GM23338 (cell line): Measurements from ENCODE around the gene TNFRSF4. TPM values are rescaled to one million over a fixed set of nuclear protein-coding genes. Genes with fewer than 3 reads are reported as not detected.

ENCODE experiments used
- ATAC-seq: fragments of 200-7000 bp; cut with Tn5 transposase; 3 replicates; pipeline ENCODE4 v1.9.1; 2020
- DNase-seq: peaks from one replicate; pipeline ENCODE4 v3.0.0-alpha.2; 2015; ENCODE audit warnings: low spot score
- H2AFZ ChIP-seq: fragments of 200-600 bp; sonication (generic); 2 replicates; pipeline ENCODE4 v1.8.0; 2016; ENCODE audit warnings: antibody characterized with exemption, mild to moderate bottlenecking, moderate library complexity
- H3F3A ChIP-seq: fragments of 200-600 bp; sonication (generic); replicated peaks from 2 replicates; pipeline ENCODE4 v1.8.0; 2017; ENCODE audit warnings: antibody characterized with exemption, mixed run types, low read depth
- H3K27ac ChIP-seq: fragments of 200-600 bp; sonication (generic); 2 replicates; pipeline ENCODE4 v1.6.1; 2016; ENCODE audit warnings: low read depth
- H3K27me3 ChIP-seq: fragments of 200-600 bp; sonication (generic); 2 replicates; pipeline ENCODE4 v1.8.0; 2016; ENCODE audit warnings: mild to moderate bottlenecking, mixed run types, moderate library complexity; ENCODE audit not compliant: insufficient read depth
- H3K36me3 ChIP-seq: fragments of 200-600 bp; sonication (generic); 2 replicates; pipeline ENCODE4 v1.8.0; 2016; ENCODE audit warnings: mild to moderate bottlenecking; ENCODE audit not compliant: insufficient read depth
- H3K4me1 ChIP-seq: fragments of 200-600 bp; sonication (generic); 2 replicates; pipeline ENCODE4 v1.8.0; 2016; ENCODE audit warnings: mild to moderate bottlenecking, moderate library complexity; ENCODE audit not compliant: insufficient read depth
- H3K4me2 ChIP-seq: fragments of 200-600 bp; sonication (generic); 2 replicates; pipeline ENCODE4 v1.7.1; 2017; ENCODE audit warnings: mixed run types
- H3K4me3 ChIP-seq: fragments of 200-600 bp; sonication (generic); 2 replicates; pipeline ENCODE4 v1.6.1; 2016; ENCODE audit warnings: mixed run types
- H3K79me2 ChIP-seq: fragments of 200-600 bp; sonication (generic); replicated peaks from 2 replicates; pipeline ENCODE4 v1.8.0; 2017; ENCODE audit warnings: mild to moderate bottlenecking; ENCODE audit not compliant: insufficient read depth
- H3K9me2 ChIP-seq: fragments of 200-600 bp; sonication (generic); 2 replicates; pipeline ENCODE4 v1.8.0; 2017; ENCODE audit not compliant: insufficient read depth
- H4K20me1 ChIP-seq: fragments of 200-600 bp; sonication (generic); replicated peaks from 2 replicates; pipeline ENCODE4 v1.8.0; 2017; ENCODE audit warnings: mild to moderate bottlenecking; ENCODE audit not compliant: insufficient read depth
- H3K27ac Mint-ChIP-seq: 2 replicates; pipeline ENCODE4 v1.8.0; 2020; ENCODE audit warnings: inconsistent platforms, mild to moderate bottlenecking, moderate library complexity, mixed read lengths
- H3K27me3 Mint-ChIP-seq: 3 replicates; pipeline ENCODE4 v1.8.0; 2022; ENCODE audit warnings: low read depth, mild to moderate bottlenecking, moderate library complexity, mixed read lengths, inconsistent platforms; ENCODE audit not compliant: insufficient read depth, poor library complexity
- H3K36me3 Mint-ChIP-seq: 3 replicates; pipeline ENCODE4 v1.8.0; 2021; ENCODE audit warnings: low read depth, mild to moderate bottlenecking, inconsistent platforms, moderate library complexity, mixed read lengths
- H3K4me1 Mint-ChIP-seq: 3 replicates; pipeline ENCODE4 v1.8.0; 2020; ENCODE audit warnings: mild to moderate bottlenecking, inconsistent platforms, mixed read lengths
- H3K4me3 Mint-ChIP-seq: 3 replicates; pipeline ENCODE4 v1.8.0; 2021; ENCODE audit warnings: moderate library complexity, mild to moderate bottlenecking, inconsistent platforms, mixed read lengths
- H3K9me3 Mint-ChIP-seq: 3 replicates; pipeline ENCODE4 v1.8.0; 2020; ENCODE audit warnings: moderate library complexity, mild to moderate bottlenecking, inconsistent platforms, mixed read lengths
- EZH2 ChIP-seq: fragments of 200-600 bp; sonication (generic); IDR thresholded peaks from one replicate; pipeline ENCODE4 v1.8.0; 2017; ENCODE audit warnings: antibody characterized with exemption, mild to moderate bottlenecking, low read depth; ENCODE audit not compliant: unreplicated experiment
- JUNB ChIP-seq: IDR thresholded peaks from one replicate; pipeline ENCODE4 v1.6.1; 2016; ENCODE audit warnings: antibody characterized with exemption; ENCODE audit not compliant: unreplicated experiment
- NANOG ChIP-seq: IDR thresholded peaks from 2 replicates; pipeline ENCODE4 v1.6.1; 2016; ENCODE audit warnings: antibody characterized with exemption, borderline replicate concordance
- POLR2AphosphoS5 ChIP-seq: IDR thresholded peaks from 2 replicates; pipeline ENCODE4 v1.6.1; 2016; ENCODE audit warnings: antibody characterized with exemption, low read depth
- ZNF114 ChIP-seq: fragments of 250-450 bp; sonication (Bioruptor Pico); IDR thresholded peaks from 2 replicates; pipeline ENCODE4 v1.5.0; 2020; ENCODE audit warnings: mild to moderate bottlenecking, moderate library complexity
- ZNF331 ChIP-seq: fragments of 250-450 bp; sonication (Bioruptor Pico); IDR thresholded peaks from 2 replicates; pipeline ENCODE4 v1.5.0; 2020; ENCODE audit warnings: low read depth, mild to moderate bottlenecking, moderate library complexity
- polyA plus RNA-seq: library from polyadenylated mRNA; unstranded; fragments of >200 nt; fragmentation: Nextera tagmentation; extraction: Ambion mirVana; gene quantifications from 2 replicates; pipeline ENCODE4 v1.2.1, GENCODE V29; 2016
- total RNA-seq: library from RNA; depleted of rRNA; stranded (reverse); fragments of >200 nt; shearing (Covaris generic); gene quantifications from 2 replicates; pipeline ENCODE4 v1.2.3, GENCODE V29; 2014
- TF ChIP-seq, protein P1 (sequence below), 2 experiments: fragments of 200-600 bp in 1 of 2; sonication (generic) in 1 of 2; conservative IDR thresholded peaks; 2 replicates each; pipeline versions ENCODE4 v1.5.1 to v1.6.1; 2016 to 2017; ENCODE audit warnings: antibody characterized with exemption in 2 of 2, low read depth in 2 of 2, mild to moderate bottlenecking in 2 of 2, moderate library complexity in 1 of 2
- TF ChIP-seq, protein P2 (sequence below): IDR thresholded peaks from 2 replicates; pipeline ENCODE4 v1.6.1; 2016; ENCODE audit warnings: antibody characterized with exemption
- TF ChIP-seq, protein P3 (sequence below): fragments of 250-450 bp; sonication (Bioruptor Pico); IDR thresholded peaks from 2 replicates; pipeline ENCODE4 v1.5.0; 2020; ENCODE audit warnings: mild to moderate bottlenecking, moderate library complexity

Gene TNFRSF4
- total and polyA plus RNA-seq, 2 experiments from 2014 or later, result not detected

- Mint-ChIP-seq H3K27ac (no peak overlapping the region), H3K36me3 (peaks cover 49% of the 10 kb centered on the region), H3K27me3 (peaks cover 8% of the 10 kb centered on the region), H3K4me3 (no peak overlapping the region), H3K4me1 (peaks cover 21% of the 10 kb centered on the region), H3K9me3 (no peaks in the 10 kb centered on the region)
- H3K4me2 ChIP-seq, result no peak overlapping the region
- H3K4me3 ChIP-seq, result no peak overlapping the region
- H3K9me2 ChIP-seq, result no peaks in the 10 kb centered on the region
- no peaks in the 10 kb centered on the region for H3K27me3 ChIP-seq
- no peak for ATAC-seq
- peaks cover 9% of the 10 kb centered on the region for H3K4me1 ChIP-seq
- H3K79me2 ChIP-seq, result peaks cover 2% of the 10 kb centered on the region; the same call in 1 of the 2 replicates
- no peak overlapping the region for H3K27ac ChIP-seq
- no peak for TF ChIP-seq NANOG
- H4K20me1 ChIP-seq, result peaks cover 2% of the 10 kb centered on the region
- H2AFZ ChIP-seq, result no peak overlapping the region
- peaks cover 13% of the 10 kb centered on the region; the same call in 1 of the 2 replicates for H3F3A ChIP-seq
- DNase-seq, result no peak
- H3K36me3 ChIP-seq, result peaks cover 6% of the 10 kb centered on the region; the same call in 1 of the 2 replicates
Observed at GRCh38 chr1:1253972-1254666, 40.2 kb upstream of the TNFRSF4 start.

DNA sequence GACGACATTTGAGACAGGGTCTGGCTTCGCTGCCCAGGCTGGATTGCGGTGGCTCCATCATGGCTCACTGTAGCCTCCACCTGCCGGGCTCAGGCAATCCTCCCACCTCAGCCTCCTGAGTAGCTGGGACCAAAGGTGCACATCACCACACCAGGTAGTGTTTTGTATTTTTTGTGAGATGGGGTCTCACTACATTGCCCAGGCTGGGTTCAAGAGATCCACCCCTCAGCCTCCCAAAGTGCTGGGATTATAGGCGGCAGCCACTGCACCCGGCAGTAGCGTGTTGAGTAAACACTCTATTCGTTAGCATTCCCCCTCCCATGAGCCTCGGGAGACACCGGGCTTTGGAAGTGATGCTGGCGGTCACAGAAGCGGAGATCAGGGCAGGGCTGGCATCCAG, 39.4 kb upstream of the TNFRSF4 start:
- Histone ChIP-seq H3K4me2 (no peak overlapping the region), H2AFZ (no peak overlapping the region), H3K4me3 (no peak overlapping the region), H4K20me1 (peaks cover 2% of the 10 kb centered on the region), H3K36me3 (peaks cover 6% of the 10 kb centered on the region; the same call in 1 of the 2 replicates), H3K4me1 (peaks cover 9% of the 10 kb centered on the region), H3K79me2 (peaks cover 2% of the 10 kb centered on the region; the same call in 1 of the 2 replicates), H3F3A (peaks cover 11% of the 10 kb centered on the region; the same call in 1 of the 2 replicates), H3K27ac (no peak overlapping the region), H3K27me3 (no peaks in the 10 kb centered on the region), H3K9me2 (no peaks in the 10 kb centered on the region)
- Mint-ChIP-seq H3K9me3 (no peaks in the 10 kb centered on the region), H3K27ac (no peak overlapping the region), H3K4me3 (no peak overlapping the region), H3K36me3 (peaks cover 49% of the 10 kb centered on the region), H3K27me3 (peaks cover 6% of the 10 kb centered on the region), H3K4me1 (peaks cover 17% of the 10 kb centered on the region)
- DNase-seq, result no peak
- TF ChIP-seq, protein P1, sequence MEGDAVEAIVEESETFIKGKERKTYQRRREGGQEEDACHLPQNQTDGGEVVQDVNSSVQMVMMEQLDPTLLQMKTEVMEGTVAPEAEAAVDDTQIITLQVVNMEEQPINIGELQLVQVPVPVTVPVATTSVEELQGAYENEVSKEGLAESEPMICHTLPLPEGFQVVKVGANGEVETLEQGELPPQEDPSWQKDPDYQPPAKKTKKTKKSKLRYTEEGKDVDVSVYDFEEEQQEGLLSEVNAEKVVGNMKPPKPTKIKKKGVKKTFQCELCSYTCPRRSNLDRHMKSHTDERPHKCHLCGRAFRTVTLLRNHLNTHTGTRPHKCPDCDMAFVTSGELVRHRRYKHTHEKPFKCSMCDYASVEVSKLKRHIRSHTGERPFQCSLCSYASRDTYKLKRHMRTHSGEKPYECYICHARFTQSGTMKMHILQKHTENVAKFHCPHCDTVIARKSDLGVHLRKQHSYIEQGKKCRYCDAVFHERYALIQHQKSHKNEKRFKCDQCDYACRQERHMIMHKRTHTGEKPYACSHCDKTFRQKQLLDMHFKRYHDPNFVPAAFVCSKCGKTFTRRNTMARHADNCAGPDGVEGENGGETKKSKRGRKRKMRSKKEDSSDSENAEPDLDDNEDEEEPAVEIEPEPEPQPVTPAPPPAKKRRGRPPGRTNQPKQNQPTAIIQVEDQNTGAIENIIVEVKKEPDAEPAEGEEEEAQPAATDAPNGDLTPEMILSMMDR (conservative IDR thresholded peaks at IDR 0.05; ENCODE audit: low read depth in 2 of 2), result no peak
- TF ChIP-seq ZNF114 (CRISPR knock-in tag) (no peak), NANOG (no peak), ZNF331 (CRISPR knock-in tag) (no peak), POLR2AphosphoS5 (no peak), EZH2 (no peak), JUNB (no peak)
- TF ChIP-seq, protein P2, sequence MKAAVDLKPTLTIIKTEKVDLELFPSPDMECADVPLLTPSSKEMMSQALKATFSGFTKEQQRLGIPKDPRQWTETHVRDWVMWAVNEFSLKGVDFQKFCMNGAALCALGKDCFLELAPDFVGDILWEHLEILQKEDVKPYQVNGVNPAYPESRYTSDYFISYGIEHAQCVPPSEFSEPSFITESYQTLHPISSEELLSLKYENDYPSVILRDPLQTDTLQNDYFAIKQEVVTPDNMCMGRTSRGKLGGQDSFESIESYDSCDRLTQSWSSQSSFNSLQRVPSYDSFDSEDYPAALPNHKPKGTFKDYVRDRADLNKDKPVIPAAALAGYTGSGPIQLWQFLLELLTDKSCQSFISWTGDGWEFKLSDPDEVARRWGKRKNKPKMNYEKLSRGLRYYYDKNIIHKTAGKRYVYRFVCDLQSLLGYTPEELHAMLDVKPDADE, result no peak
- TF ChIP-seq, protein P3, sequence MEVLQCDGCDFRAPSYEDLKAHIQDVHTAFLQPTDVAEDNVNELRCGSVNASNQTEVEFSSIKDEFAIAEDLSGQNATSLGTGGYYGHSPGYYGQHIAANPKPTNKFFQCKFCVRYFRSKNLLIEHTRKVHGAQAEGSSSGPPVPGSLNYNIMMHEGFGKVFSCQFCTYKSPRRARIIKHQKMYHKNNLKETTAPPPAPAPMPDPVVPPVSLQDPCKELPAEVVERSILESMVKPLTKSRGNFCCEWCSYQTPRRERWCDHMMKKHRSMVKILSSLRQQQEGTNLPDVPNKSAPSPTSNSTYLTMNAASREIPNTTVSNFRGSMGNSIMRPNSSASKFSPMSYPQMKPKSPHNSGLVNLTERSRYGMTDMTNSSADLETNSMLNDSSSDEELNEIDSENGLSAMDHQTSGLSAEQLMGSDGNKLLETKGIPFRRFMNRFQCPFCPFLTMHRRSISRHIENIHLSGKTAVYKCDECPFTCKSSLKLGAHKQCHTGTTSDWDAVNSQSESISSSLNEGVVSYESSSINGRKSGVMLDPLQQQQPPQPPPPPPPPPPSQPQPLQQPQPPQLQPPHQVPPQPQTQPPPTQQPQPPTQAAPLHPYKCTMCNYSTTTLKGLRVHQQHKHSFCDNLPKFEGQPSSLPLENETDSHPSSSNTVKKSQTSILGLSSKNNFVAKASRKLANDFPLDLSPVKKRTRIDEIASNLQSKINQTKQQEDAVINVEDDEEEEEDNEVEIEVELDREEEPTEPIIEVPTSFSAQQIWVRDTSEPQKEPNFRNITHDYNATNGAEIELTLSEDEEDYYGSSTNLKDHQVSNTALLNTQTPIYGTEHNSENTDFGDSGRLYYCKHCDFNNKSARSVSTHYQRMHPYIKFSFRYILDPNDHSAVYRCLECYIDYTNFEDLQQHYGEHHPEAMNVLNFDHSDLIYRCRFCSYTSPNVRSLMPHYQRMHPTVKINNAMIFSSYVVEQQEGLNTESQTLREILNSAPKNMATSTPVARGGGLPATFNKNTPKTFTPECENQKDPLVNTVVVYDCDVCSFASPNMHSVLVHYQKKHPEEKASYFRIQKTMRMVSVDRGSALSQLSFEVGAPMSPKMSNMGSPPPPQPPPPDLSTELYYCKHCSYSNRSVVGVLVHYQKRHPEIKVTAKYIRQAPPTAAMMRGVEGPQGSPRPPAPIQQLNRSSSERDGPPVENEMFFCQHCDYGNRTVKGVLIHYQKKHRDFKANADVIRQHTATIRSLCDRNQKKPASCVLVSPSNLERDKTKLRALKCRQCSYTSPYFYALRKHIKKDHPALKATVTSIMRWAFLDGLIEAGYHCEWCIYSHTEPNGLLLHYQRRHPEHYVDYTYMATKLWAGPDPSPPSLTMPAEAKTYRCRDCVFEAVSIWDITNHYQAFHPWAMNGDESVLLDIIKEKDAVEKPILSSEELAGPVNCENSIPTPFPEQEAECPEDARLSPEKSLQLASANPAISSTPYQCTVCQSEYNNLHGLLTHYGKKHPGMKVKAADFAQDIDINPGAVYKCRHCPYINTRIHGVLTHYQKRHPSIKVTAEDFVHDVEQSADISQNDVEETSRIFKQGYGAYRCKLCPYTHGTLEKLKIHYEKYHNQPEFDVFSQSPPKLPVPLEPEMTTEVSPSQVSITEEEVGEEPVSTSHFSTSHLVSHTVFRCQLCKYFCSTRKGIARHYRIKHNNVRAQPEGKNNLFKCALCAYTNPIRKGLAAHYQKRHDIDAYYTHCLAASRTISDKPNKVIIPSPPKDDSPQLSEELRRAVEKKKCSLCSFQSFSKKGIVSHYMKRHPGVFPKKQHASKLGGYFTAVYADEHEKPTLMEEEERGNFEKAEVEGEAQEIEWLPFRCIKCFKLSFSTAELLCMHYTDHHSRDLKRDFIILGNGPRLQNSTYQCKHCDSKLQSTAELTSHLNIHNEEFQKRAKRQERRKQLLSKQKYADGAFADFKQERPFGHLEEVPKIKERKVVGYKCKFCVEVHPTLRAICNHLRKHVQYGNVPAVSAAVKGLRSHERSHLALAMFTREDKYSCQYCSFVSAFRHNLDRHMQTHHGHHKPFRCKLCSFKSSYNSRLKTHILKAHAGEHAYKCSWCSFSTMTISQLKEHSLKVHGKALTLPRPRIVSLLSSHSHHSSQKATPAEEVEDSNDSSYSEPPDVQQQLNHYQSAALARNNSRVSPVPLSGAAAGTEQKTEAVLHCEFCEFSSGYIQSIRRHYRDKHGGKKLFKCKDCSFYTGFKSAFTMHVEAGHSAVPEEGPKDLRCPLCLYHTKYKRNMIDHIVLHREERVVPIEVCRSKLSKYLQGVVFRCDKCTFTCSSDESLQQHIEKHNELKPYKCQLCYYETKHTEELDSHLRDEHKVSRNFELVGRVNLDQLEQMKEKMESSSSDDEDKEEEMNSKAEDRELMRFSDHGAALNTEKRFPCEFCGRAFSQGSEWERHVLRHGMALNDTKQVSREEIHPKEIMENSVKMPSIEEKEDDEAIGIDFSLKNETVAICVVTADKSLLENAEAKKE, result no peak
- ATAC-seq, result no peak
